Liver (tissue), 3 donors: ENCODE results near the gene PLCL1.

ENCODE experiments used
- CTCF ChIP-seq: fragments of 150-350 bp; IDR thresholded peaks from 2 replicates; pipeline ENCODE4 v1.5.1; 2017; ENCODE audit warnings: improper control_type of control experiment, low read depth, low read length; ENCODE audit not compliant: missing input control
- GABPA ChIP-seq, 2 donors: IDR thresholded peaks in 1 of 2; conservative IDR thresholded peaks in 1 of 2; 2 replicates each; pipeline ENCODE4 v1.6.1; 2016; ENCODE audit warnings: antibody characterized with exemption in 2 of 2, mild to moderate bottlenecking in 1 of 2, moderate library complexity in 1 of 2
- HNF4A ChIP-seq, 2 donors: conservative IDR thresholded peaks; 2 replicates each; pipeline ENCODE4 v1.6.1; 2016; ENCODE audit warnings: antibody characterized with exemption in 2 of 2, mild to moderate bottlenecking in 2 of 2
- JUND ChIP-seq, 2 donors: IDR thresholded peaks; 2 replicates each; pipeline ENCODE4 v1.6.1; 2016; ENCODE audit warnings: antibody characterized with exemption in 2 of 2
- RAD21 ChIP-seq, 2 donors: IDR thresholded peaks; 2 replicates each; pipeline ENCODE4 v1.6.1; 2016; ENCODE audit warnings: antibody characterized with exemption in 2 of 2, mild to moderate bottlenecking in 2 of 2
- SP1 ChIP-seq: IDR thresholded peaks from 2 replicates; pipeline ENCODE4 v1.6.1; 2018; ENCODE audit warnings: antibody characterized with exemption, mild to moderate bottlenecking
- TAF1 ChIP-seq: conservative IDR thresholded peaks from 2 replicates; pipeline ENCODE4 v1.6.1; 2016; ENCODE audit warnings: antibody characterized with exemption, mild to moderate bottlenecking
- YY1 ChIP-seq: IDR thresholded peaks from 2 replicates; pipeline ENCODE4 v1.6.1; 2016; ENCODE audit warnings: antibody characterized with exemption, mild to moderate bottlenecking
- TF ChIP-seq, protein P1 (sequence below): IDR thresholded peaks from 2 replicates; pipeline ENCODE4 v1.6.1; 2016; ENCODE audit warnings: antibody characterized with exemption
- TF ChIP-seq, protein P2 (sequence below): IDR thresholded peaks from 2 replicates; pipeline ENCODE4 v1.6.1; 2016; ENCODE audit warnings: antibody characterized with exemption
- TF ChIP-seq, protein P3 (sequence below): IDR thresholded peaks from 2 replicates; pipeline ENCODE4 v1.6.1; 2016; ENCODE audit warnings: antibody characterized with exemption
- donor health status: healthy.
- donor health status: healthy.

- TF ChIP-seq, protein P1, sequence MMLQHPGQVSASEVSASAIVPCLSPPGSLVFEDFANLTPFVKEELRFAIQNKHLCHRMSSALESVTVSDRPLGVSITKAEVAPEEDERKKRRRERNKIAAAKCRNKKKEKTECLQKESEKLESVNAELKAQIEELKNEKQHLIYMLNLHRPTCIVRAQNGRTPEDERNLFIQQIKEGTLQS, result no peak
- TF ChIP-seq HNF4A (conservative IDR thresholded peaks at IDR 0.05), result no peak
- TF ChIP-seq CTCF, result no peak
- TF ChIP-seq YY1, result no peak
- no peak for TF ChIP-seq JUND (IDR thresholded peaks at IDR 0.05)
- TF ChIP-seq TAF1, result no peak
- TF ChIP-seq SP1, result no peak
- no peak for TF ChIP-seq GABPA (IDR thresholded peaks at IDR 0.05 in 1 of 2, conservative IDR thresholded peaks at IDR 0.05 in 1 of 2)
- TF ChIP-seq, protein P2, sequence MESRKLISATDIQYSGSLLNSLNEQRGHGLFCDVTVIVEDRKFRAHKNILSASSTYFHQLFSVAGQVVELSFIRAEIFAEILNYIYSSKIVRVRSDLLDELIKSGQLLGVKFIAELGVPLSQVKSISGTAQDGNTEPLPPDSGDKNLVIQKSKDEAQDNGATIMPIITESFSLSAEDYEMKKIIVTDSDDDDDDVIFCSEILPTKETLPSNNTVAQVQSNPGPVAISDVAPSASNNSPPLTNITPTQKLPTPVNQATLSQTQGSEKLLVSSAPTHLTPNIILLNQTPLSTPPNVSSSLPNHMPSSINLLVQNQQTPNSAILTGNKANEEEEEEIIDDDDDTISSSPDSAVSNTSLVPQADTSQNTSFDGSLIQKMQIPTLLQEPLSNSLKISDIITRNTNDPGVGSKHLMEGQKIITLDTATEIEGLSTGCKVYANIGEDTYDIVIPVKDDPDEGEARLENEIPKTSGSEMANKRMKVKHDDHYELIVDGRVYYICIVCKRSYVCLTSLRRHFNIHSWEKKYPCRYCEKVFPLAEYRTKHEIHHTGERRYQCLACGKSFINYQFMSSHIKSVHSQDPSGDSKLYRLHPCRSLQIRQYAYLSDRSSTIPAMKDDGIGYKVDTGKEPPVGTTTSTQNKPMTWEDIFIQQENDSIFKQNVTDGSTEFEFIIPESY, result no peak
- TF ChIP-seq, protein P3, sequence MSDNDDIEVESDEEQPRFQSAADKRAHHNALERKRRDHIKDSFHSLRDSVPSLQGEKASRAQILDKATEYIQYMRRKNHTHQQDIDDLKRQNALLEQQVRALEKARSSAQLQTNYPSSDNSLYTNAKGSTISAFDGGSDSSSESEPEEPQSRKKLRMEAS, result no peak
- TF ChIP-seq RAD21 (IDR thresholded peaks at IDR 0.05), result no peak
Observed at GRCh38 chr2:198040835-198041234, 236.4 kb downstream of the PLCL1 start.
